PFSK-1 (cell line): ENCODE results near the gene ASB4.

ENCODE experiments used
- POLR2AphosphoS5 ChIP-seq: IDR thresholded peaks from 2 replicates; pipeline ENCODE4 v1.6.1; 2012; ENCODE audit warnings: low read depth, mild to moderate bottlenecking, control low read depth, low read length, moderate library complexity
- REST ChIP-seq, 2 experiments: IDR thresholded peaks; 2 replicates each; pipeline versions ENCODE4 v1.6.1 to v1.8.0; 2011 to 2012; ENCODE audit warnings: low read depth in 2 of 2, low read length in 2 of 2, control low read depth in 1 of 2, inconsistent platforms in 1 of 2, mild to moderate bottlenecking in 1 of 2, moderate library complexity in 1 of 2; ENCODE audit not compliant: insufficient read depth in 1 of 2
- SIN3A ChIP-seq: IDR thresholded peaks from 2 replicates; pipeline ENCODE4 v1.6.1; 2012; ENCODE audit warnings: mild to moderate bottlenecking, low read length, moderate library complexity, borderline replicate concordance; ENCODE audit not compliant: insufficient read depth
- TAF1 ChIP-seq: IDR thresholded peaks from 2 replicates; pipeline ENCODE4 v1.6.1; 2012; ENCODE audit warnings: low read length, control low read depth, borderline replicate concordance; ENCODE audit not compliant: insufficient read depth

- TF ChIP-seq POLR2AphosphoS5 (no peak), TAF1 (no peak), SIN3A (no peak), REST (IDR thresholded peaks at IDR 0.05; ENCODE audit: insufficient read depth in 1 of 2, low read depth in 2 of 2, low read length in 2 of 2) (no peak)
Observed at GRCh38 chr7:95469187-95469586, 16.6 kb upstream of the ASB4 start.
